Uterus (tissue), 4 donors: ENCODE results near the gene SCN1B. TPM values are rescaled to one million over a fixed set of nuclear protein-coding genes. Genes with fewer than 3 reads are reported as not detected.
"Not testable (repeated sequence)": the region's sequence is repeated elsewhere in the genome, so short reads cannot be mapped to it uniquely, and the experiment has no call there.

Source experiments
- DNase-seq, 2 donors: peaks; one replicate each; pipeline ENCODE4 v3.0.0-alpha.2; 2019 to 2020
- H3K27ac ChIP-seq, 2 donors: fragments of 200-600 bp; sonication (generic); 1 replicate in 1 of 2; 2 replicates in 1 of 2; pipeline ENCODE4 v1.5.1; 2016 to 2018
- H3K27me3 ChIP-seq, 2 donors: fragments of 200-600 bp; sonication (generic); one replicate each; pipeline ENCODE4 v1.5.1; 2018 to 2019; ENCODE audit warnings: control low read depth in 1 of 2
- H3K36me3 ChIP-seq, 2 donors: fragments of 200-600 bp; sonication (generic); one replicate each; pipeline ENCODE4 v1.5.1; 2019; ENCODE audit warnings: control low read depth in 1 of 2
- H3K4me1 ChIP-seq, 2 donors: fragments of 200-600 bp; sonication (generic); one replicate each; pipeline ENCODE4 v1.5.1; 2018 to 2019; ENCODE audit warnings: control low read depth in 1 of 2
- H3K4me3 ChIP-seq, 2 donors: fragments of 200-600 bp; sonication (generic); 1 replicate in 1 of 2; 2 replicates in 1 of 2; pipeline ENCODE4 v1.5.1; 2018 to 2019; ENCODE audit warnings: mild to moderate bottlenecking in 1 of 2
- H3K9me3 ChIP-seq, 2 donors: fragments of 200-600 bp; sonication (generic); one replicate each; pipeline ENCODE4 v1.5.1; 2019; ENCODE audit warnings: control low read depth in 1 of 2
- CTCF ChIP-seq, 4 experiments: fragments of 200-600 bp in 2 of 4; fragments of 450-650 bp in 2 of 4; sonication (generic) in 2 of 4; IDR thresholded peaks; one replicate each; pipeline ENCODE4 v1.5.1; 2016 to 2019; ENCODE audit warnings: antibody characterized with exemption in 4 of 4, mild to moderate bottlenecking in 2 of 4, moderate library complexity in 1 of 4
- POLR2A ChIP-seq, 2 donors: fragments of 450-650 bp; IDR thresholded peaks; one replicate each; pipeline ENCODE4 v1.6.1; 2016; ENCODE audit warnings: antibody characterized with exemption in 2 of 2, mild to moderate bottlenecking in 1 of 2, moderate library complexity in 1 of 2
- intact Hi-C: fragments of 100-400 bp; cut with DNase I; formaldehyde crosslinking; loops from one replicate; pipeline ENCODE4 v1.15.1; 2023; ENCODE audit warnings: low total_unique reads
- total RNA-seq, 4 donors: library from RNA; depleted of rRNA in 3 of 4; stranded (reverse); fragments of >200 nt in 3 of 4; gene quantifications; one replicate each; pipeline versions ENCODE4 v1.1.0 to v1.2.4, GENCODE V29; 2014 to 2023
- donor health status: DM: yes; HTN: yes; CAD: no.

Gene SCN1B
- total RNA-seq, 4 donors from 2014 or later: 0.26 to 15.2 (median 0.78) TPM

DNA sequence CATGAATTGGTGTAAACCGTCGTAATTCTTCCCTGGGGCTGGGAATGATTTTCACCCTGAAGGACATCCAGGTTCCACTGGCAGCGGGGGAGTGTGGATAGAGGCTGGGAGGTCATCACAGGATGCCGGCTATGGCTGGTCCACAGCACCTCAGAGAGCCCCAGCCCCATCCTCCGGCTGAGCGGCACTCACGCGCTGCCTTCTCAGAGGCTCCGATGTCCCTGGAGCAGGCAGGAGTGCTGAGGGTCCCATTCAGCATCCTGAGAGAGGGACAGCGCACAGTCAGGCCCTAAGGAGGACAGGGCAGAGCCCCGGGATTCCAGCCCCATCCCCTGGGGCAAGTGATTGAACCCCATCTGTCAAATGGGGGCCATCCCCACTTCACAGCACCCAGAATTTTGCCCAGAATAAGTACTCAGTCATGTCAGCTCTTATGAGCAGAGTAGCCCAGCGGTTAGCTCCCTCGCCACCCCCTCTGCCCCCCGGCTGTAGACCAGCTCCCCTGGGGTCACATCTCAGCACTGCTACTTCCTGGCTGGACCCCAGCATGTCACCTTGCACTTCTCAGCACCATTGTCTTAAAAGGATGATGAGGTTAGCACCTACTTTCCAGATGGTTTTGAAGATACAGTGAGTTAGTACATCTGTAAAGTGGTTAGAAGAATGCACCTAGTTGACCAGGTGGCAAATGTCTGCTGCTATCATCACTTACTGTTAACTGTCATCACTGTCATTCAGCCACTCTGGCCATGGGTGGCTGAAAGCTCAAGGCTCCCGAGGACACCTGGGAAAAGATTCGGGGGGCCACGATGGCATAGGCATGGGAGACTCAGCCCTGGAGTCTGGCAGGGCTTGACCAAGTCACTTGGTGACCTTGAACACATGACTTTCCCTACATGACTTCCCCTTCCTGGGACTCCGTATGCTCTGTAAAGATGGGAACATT lies 18.3 kb upstream of the SCN1B start:
- Histone ChIP-seq H3K27ac (no peak overlapping the region), H3K4me1 (peaks cover 0 to 8% of the 10 kb centered on the region in 2 donors), H3K4me3 (no peak overlapping the region), H3K9me3 (no peaks in the 10 kb centered on the region), H3K36me3 (no peaks in the 10 kb centered on the region), H3K27me3 (no peaks in the 10 kb centered on the region)
- intact Hi-C loops: loop anchor here (2.0 kb wide), 1 partner anchor 45 kb away; no protein-coding TSS in a partner anchor
- no peak for TF ChIP-seq CTCF (IDR thresholded peaks at IDR 0.05)
- TF ChIP-seq POLR2A (IDR thresholded peaks at IDR 0.05): no peak
- no peak for DNase-seq

- intact Hi-C loops: loop anchor here (2.0 kb wide), 1 partner anchor 46 kb away; no protein-coding TSS in a partner anchor
- TF ChIP-seq CTCF (IDR thresholded peaks at IDR 0.05) (peak; percentile 89 to 94 (median 93)), POLR2A (IDR thresholded peaks at IDR 0.05) (no peak)
- no peaks in the 10 kb centered on the region for H3K9me3 ChIP-seq
- H3K4me3 ChIP-seq: no peak overlapping the region
- H3K27ac ChIP-seq: peak overlapping the region in 1 of 2 donors; percentile 26
- peak; percentile 67 to 80 for DNase-seq
- H3K4me1 ChIP-seq: peaks cover 0 to 8% of the 10 kb centered on the region in 2 donors
- no peaks in the 10 kb centered on the region for H3K36me3 ChIP-seq
- no peaks in the 10 kb centered on the region for H3K27me3 ChIP-seq
These were observed 17.0 kb upstream of the SCN1B start for GRCh38 chr19:35013041-35013819.

- H3K9me3 ChIP-seq: no peaks in the 10 kb centered on the region
- no peak overlapping the region for H3K4me3 ChIP-seq
- peaks cover 0 to 8% of the 10 kb centered on the region in 2 donors for H3K4me1 ChIP-seq
- no peaks in the 10 kb centered on the region for H3K36me3 ChIP-seq
- no peak for DNase-seq
- no peak overlapping the region for H3K27ac ChIP-seq
- no peak for TF ChIP-seq CTCF (IDR thresholded peaks at IDR 0.05)
- no peak for TF ChIP-seq POLR2A (IDR thresholded peaks at IDR 0.05)
- intact Hi-C loops: loop anchor here (2.0 kb wide), 1 partner anchor 47 kb away; no protein-coding TSS in a partner anchor
- no peaks in the 10 kb centered on the region for H3K27me3 ChIP-seq
These were observed 16.2 kb upstream of the SCN1B start for GRCh38 chr19:35013820-35014754.

GRCh38 chr19:35014774-35015173 lies 15.5 kb upstream of the SCN1B start:
- intact Hi-C loops, H3K27me3 ChIP-seq, H3K27ac ChIP-seq, H3K4me3 ChIP-seq, H3K36me3 ChIP-seq, DNase-seq, H3K9me3 ChIP-seq, H3K4me1 ChIP-seq: not testable (repeated sequence)
